ENCODE results near the gene EGFLAM.

GRCh38 chr5:38403877-38404635, 145.7 kb downstream of the EGFLAM start:
- no peak for TF ChIP-seq POLR2A (IDR thresholded peaks at IDR 0.05)
- TF ChIP-seq, protein P1, sequence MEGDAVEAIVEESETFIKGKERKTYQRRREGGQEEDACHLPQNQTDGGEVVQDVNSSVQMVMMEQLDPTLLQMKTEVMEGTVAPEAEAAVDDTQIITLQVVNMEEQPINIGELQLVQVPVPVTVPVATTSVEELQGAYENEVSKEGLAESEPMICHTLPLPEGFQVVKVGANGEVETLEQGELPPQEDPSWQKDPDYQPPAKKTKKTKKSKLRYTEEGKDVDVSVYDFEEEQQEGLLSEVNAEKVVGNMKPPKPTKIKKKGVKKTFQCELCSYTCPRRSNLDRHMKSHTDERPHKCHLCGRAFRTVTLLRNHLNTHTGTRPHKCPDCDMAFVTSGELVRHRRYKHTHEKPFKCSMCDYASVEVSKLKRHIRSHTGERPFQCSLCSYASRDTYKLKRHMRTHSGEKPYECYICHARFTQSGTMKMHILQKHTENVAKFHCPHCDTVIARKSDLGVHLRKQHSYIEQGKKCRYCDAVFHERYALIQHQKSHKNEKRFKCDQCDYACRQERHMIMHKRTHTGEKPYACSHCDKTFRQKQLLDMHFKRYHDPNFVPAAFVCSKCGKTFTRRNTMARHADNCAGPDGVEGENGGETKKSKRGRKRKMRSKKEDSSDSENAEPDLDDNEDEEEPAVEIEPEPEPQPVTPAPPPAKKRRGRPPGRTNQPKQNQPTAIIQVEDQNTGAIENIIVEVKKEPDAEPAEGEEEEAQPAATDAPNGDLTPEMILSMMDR (IDR thresholded peaks at IDR 0.05) = no peak
